K562 (cell line): ENCODE results near the gene ESR2.
"Not testable (repeated sequence)": the region's sequence is repeated elsewhere in the genome, so short reads cannot be mapped to it uniquely, and the experiment has no call there.

Experiments
- ATF4 ChIP-seq: fragments of 450-650 bp; formaldehyde crosslinking; IDR thresholded peaks from 2 replicates; pipeline ENCODE4 v1.4.0; 2022; ENCODE audit warnings: mild to moderate bottlenecking, moderate library complexity
- ELF1 ChIP-seq: fragments of 200-800 bp; sonication (Bioruptor generic); IDR thresholded peaks from 2 replicates; pipeline ENCODE4 v1.6.1; 2016; ENCODE audit warnings: missing genetic modification characterization, missing compliant biosample characterization
- EP300 ChIP-seq: IDR thresholded peaks from 2 replicates; pipeline ENCODE4 v1.6.1; 2012; ENCODE audit warnings: low read length, improper control_type of control experiment
- FOXK2 ChIP-seq, 2 experiments: fragments of 450-650 bp; IDR thresholded peaks in 1 of 2; conservative IDR thresholded peaks in 1 of 2; 2 replicates each; pipeline ENCODE4 v1.6.1; 2016; ENCODE audit warnings: low read depth in 2 of 2, mild to moderate bottlenecking in 1 of 2
- MAFK ChIP-seq: IDR thresholded peaks from 2 replicates; pipeline ENCODE4 v1.6.1; 2011; ENCODE audit warnings: low read length, improper control_type of control experiment
- RAD21 ChIP-seq, 2 experiments: fragments of 250-450 bp in 1 of 2; fragments of 450-650 bp in 1 of 2; sonication (Bioruptor Pico) in 1 of 2; formaldehyde crosslinking in 1 of 2; IDR thresholded peaks in 1 of 2; conservative IDR thresholded peaks in 1 of 2; 2 replicates each; pipeline versions ENCODE4 v1.4.0 to v1.8.0; 2020 to 2022; ENCODE audit warnings: mild to moderate bottlenecking in 2 of 2, moderate library complexity in 1 of 2
- SMC3 ChIP-seq: conservative IDR thresholded peaks from 2 replicates; pipeline ENCODE4 v1.6.1; 2011; ENCODE audit warnings: low read depth, low read length, improper control_type of control experiment; ENCODE audit not compliant: insufficient read depth
- TCF7 ChIP-seq: sonication (generic); IDR thresholded peaks from 2 replicates; pipeline ENCODE4 v1.6.1; 2016; ENCODE audit warnings: antibody characterized with exemption, borderline replicate concordance
- TFAP4 ChIP-seq: sonication (generic); formaldehyde crosslinking; IDR thresholded peaks from 2 replicates; pipeline ENCODE4 v1.8.0; 2022; ENCODE audit warnings: missing genetic modification reagents, mild to moderate bottlenecking, moderate library complexity, borderline replicate concordance
- ZHX1 ChIP-seq: fragments of 150-350 bp; conservative IDR thresholded peaks from 2 replicates; pipeline ENCODE4 v1.6.1; 2014; ENCODE audit warnings: low read length
- TF ChIP-seq, protein P1 (sequence below), 2 experiments: IDR thresholded peaks; 2 replicates each; pipeline ENCODE4 v1.6.1; 2011; ENCODE audit warnings: borderline replicate concordance in 1 of 2, control low read depth in 1 of 2, low read depth in 1 of 2, low read length in 1 of 2, mild to moderate bottlenecking in 1 of 2, mixed read lengths in 1 of 2, moderate library complexity in 1 of 2; ENCODE audit not compliant: insufficient read depth in 1 of 2, insufficient read length in 1 of 2, poor library complexity in 1 of 2, severe bottlenecking in 1 of 2; ENCODE audit errors: extremely low read depth in 1 of 2
- TF ChIP-seq, protein P2 (sequence below), 3 experiments: IDR thresholded peaks in 2 of 3; conservative IDR thresholded peaks in 1 of 3; 2 replicates each; pipeline ENCODE4 v1.5.1; 2011 to 2012; ENCODE audit warnings: low read length in 3 of 3, mild to moderate bottlenecking in 3 of 3, control low read depth in 2 of 3, improper control_type of control experiment in 1 of 3, inconsistent platforms in 1 of 3, low read depth in 1 of 3, mixed read lengths in 1 of 3, moderate library complexity in 1 of 3; ENCODE audit not compliant: insufficient read depth in 2 of 3
- TF ChIP-seq, protein P3 (sequence below): fragments of 450-650 bp; formaldehyde crosslinking; IDR thresholded peaks from 2 replicates; pipeline ENCODE4 v1.4.0; 2022; ENCODE audit warnings: missing genetic modification characterization

DNA sequence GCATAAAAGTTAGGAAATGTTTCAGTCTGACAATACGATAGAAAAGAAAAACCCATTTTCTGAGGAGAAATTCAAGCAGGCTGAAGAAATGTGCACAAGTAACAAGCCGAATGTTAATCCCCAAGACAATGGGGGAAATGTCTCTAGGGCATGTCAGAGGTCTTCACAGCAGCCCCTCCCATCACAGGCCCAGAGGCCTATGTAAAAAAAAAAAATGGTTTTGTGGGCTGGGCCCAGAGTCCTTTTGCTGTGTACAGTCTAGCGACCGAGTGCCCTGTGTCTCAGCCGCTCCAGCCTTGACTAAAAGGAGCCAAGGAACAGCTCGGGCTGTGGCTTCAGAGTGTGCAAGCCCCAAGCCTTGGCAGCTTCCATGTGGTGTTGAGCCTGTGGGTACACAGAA, 250.9 kb downstream of the ESR2 start:
- not testable (repeated sequence) for TF ChIP-seq EP300; SMC3; TFAP4 (CRISPR knock-in tag); TCF7; MAFK; RAD21 (CRISPR knock-in tag; conservative IDR thresholded peaks at IDR 0.05 in 1 of 2, IDR thresholded peaks at IDR 0.05 in 1 of 2); FOXK2 (conservative IDR thresholded peaks at IDR 0.05 in 1 of 2, IDR thresholded peaks at IDR 0.05 in 1 of 2; ENCODE audit: low read depth in 2 of 2); ZHX1; ATF4; ELF1 (tag)
- TF ChIP-seq, protein P1, sequence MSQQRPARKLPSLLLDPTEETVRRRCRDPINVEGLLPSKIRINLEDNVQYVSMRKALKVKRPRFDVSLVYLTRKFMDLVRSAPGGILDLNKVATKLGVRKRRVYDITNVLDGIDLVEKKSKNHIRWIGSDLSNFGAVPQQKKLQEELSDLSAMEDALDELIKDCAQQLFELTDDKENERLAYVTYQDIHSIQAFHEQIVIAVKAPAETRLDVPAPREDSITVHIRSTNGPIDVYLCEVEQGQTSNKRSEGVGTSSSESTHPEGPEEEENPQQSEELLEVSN (IDR thresholded peaks at IDR 0.05; ENCODE audit: borderline replicate concordance in 1 of 2, extremely low read depth in 1 of 2, insufficient read depth in 1 of 2, insufficient read length in 1 of 2, low read depth in 1 of 2, low read length in 1 of 2, poor library complexity in 1 of 2, severe bottlenecking in 1 of 2) = not testable (repeated sequence)
- TF ChIP-seq, protein P2, sequence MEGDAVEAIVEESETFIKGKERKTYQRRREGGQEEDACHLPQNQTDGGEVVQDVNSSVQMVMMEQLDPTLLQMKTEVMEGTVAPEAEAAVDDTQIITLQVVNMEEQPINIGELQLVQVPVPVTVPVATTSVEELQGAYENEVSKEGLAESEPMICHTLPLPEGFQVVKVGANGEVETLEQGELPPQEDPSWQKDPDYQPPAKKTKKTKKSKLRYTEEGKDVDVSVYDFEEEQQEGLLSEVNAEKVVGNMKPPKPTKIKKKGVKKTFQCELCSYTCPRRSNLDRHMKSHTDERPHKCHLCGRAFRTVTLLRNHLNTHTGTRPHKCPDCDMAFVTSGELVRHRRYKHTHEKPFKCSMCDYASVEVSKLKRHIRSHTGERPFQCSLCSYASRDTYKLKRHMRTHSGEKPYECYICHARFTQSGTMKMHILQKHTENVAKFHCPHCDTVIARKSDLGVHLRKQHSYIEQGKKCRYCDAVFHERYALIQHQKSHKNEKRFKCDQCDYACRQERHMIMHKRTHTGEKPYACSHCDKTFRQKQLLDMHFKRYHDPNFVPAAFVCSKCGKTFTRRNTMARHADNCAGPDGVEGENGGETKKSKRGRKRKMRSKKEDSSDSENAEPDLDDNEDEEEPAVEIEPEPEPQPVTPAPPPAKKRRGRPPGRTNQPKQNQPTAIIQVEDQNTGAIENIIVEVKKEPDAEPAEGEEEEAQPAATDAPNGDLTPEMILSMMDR (IDR thresholded peaks at IDR 0.05 in 2 of 3, conservative IDR thresholded peaks at IDR 0.05 in 1 of 3; ENCODE audit: insufficient read depth in 2 of 3, low read depth in 1 of 3, low read length in 3 of 3) = not testable (repeated sequence)
- TF ChIP-seq, protein P3, sequence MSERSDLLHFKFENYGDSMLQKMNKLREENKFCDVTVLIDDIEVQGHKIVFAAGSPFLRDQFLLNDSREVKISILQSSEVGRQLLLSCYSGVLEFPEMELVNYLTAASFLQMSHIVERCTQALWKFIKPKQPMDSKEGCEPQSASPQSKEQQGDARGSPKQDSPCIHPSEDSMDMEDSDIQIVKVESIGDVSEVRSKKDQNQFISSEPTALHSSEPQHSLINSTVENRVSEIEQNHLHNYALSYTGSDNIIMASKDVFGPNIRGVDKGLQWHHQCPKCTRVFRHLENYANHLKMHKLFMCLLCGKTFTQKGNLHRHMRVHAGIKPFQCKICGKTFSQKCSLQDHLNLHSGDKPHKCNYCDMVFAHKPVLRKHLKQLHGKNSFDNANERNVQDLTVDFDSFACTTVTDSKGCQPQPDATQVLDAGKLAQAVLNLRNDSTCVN (CRISPR knock-in tag) = not testable (repeated sequence)
